Esophagus squamous epithelium (tissue), 5 donors: ENCODE data around the gene ABCB11. TPM values are rescaled to one million over a fixed set of nuclear protein-coding genes. Genes with fewer than 3 reads are reported as not detected.

Experiments used
- DNase-seq: peaks from one replicate; lab custom pipeline; 2025; lab: John Stamatoyannopoulos, UW
- H3K27ac ChIP-seq, 4 donors: fragments of 200-600 bp; sonication (generic); one replicate each; pipeline ENCODE4 v1.5.1; 2016 to 2019; ENCODE audit warnings: mild to moderate bottlenecking in 1 of 4
- H3K27me3 ChIP-seq, 4 donors: fragments of 200-600 bp; sonication (generic); 1 replicate in 3 of 4; 2 replicates in 1 of 4; pipeline versions ENCODE4 v1.5.1 to v1.6.0; 2017 to 2021; ENCODE audit warnings: antibody characterized with exemption in 1 of 4
- H3K36me3 ChIP-seq, 3 donors: fragments of 200-600 bp; sonication (generic); one replicate each; pipeline ENCODE4 v1.5.1; 2016 to 2019
- H3K4me1 ChIP-seq, 3 donors: fragments of 200-600 bp; sonication (generic); one replicate each; pipeline ENCODE4 v1.5.1; 2017 to 2019
- H3K4me3 ChIP-seq, 4 donors: fragments of 200-600 bp; sonication (generic); 1 replicate in 3 of 4; 2 replicates in 1 of 4; pipeline ENCODE4 v1.5.1; 2016 to 2019; ENCODE audit warnings: mild to moderate bottlenecking in 2 of 4, moderate library complexity in 1 of 4
- H3K9me3 ChIP-seq, 3 donors: fragments of 200-600 bp; sonication (generic); one replicate each; pipeline ENCODE4 v1.5.1; 2016 to 2019
- CTCF ChIP-seq, 6 experiments: fragments of 450-650 bp in 4 of 6; fragments of 200-600 bp in 2 of 6; sonication (generic) in 2 of 6; IDR thresholded peaks; one replicate each; pipeline ENCODE4 v1.5.1; 2016 to 2019; ENCODE audit warnings: antibody characterized with exemption in 6 of 6, mild to moderate bottlenecking in 4 of 6, moderate library complexity in 4 of 6
- POLR2A ChIP-seq, 4 donors: fragments of 450-650 bp; IDR thresholded peaks; one replicate each; pipeline ENCODE4 v1.6.1; 2017; ENCODE audit warnings: antibody characterized with exemption in 4 of 4, mild to moderate bottlenecking in 4 of 4, moderate library complexity in 3 of 4
- WGBS, 2 donors: methylation state at CpG; one replicate each; pipeline ENCODE4 v1.1.5; 2018; 5-methylcytosine and 5-hydroxymethylcytosine counted together
- intact Hi-C: fragments of 100-400 bp; cut with DNase I; formaldehyde crosslinking; loops from one replicate; pipeline ENCODE4 v1.15.0; 2022
- total RNA-seq, 4 donors: library from RNA; depleted of rRNA; stranded (reverse); fragments of >200 nt; gene quantifications; one replicate each; pipeline ENCODE4 v1.1.0, GENCODE V29; 2016
- donor health status: DM: yes; HTN: yes; CAD: no.

ABCB11 gene
- total RNA-seq, 4 donors from 2014 or later, result 0.18 to 0.68 TPM; not detected in 2

- intact Hi-C loops, result no loop called here
- H3K27me3 ChIP-seq, result peaks cover 0 to 24% (median 0%) of the 10 kb centered on the region in 4 donors
- H3K27ac ChIP-seq, result no peak overlapping the region
- H3K36me3 ChIP-seq, result no peaks in the 10 kb centered on the region
- H3K9me3 ChIP-seq, result peaks cover 0 to 3% (median 0%) of the 10 kb centered on the region in 3 donors
- H3K4me3 ChIP-seq, result no peak overlapping the region
- TF ChIP-seq POLR2A (IDR thresholded peaks at IDR 0.05) (no peak), CTCF (IDR thresholded peaks at IDR 0.05) (no peak)
- no peak for DNase-seq
- 74 to 75% methylated on average over 4 of the region's 4 CpGs for WGBS, 2 donors
- H3K4me1 ChIP-seq, result peaks cover 0 to 9% (median 4%) of the 10 kb centered on the region in 3 donors
Observed at GRCh38 chr2:168916331-168916675, 114.8 kb downstream of the ABCB11 start.

GRCh38 chr2:168915441-168916330, 115.4 kb downstream of the ABCB11 start:
- Histone ChIP-seq H3K27me3 (peaks cover 0 to 26% (median 0%) of the 10 kb centered on the region in 4 donors), H3K4me3 (no peak overlapping the region), H3K4me1 (peaks cover 0 to 9% (median 4%) of the 10 kb centered on the region in 3 donors), H3K36me3 (no peaks in the 10 kb centered on the region), H3K27ac (no peak overlapping the region), H3K9me3 (peaks cover 0 to 3% (median 0%) of the 10 kb centered on the region in 3 donors)
- no peak for DNase-seq
- WGBS, 2 donors, result 86 to 96% methylated on average over 3 of the region's 3 CpGs
- TF ChIP-seq POLR2A (IDR thresholded peaks at IDR 0.05) (no peak), CTCF (IDR thresholded peaks at IDR 0.05) (no peak)
- intact Hi-C loops, result no loop called here

- intact Hi-C loops, result no loop called here
- H3K36me3 ChIP-seq, result no peaks in the 10 kb centered on the region
- peaks cover 0 to 9% (median 4%) of the 10 kb centered on the region in 3 donors for H3K4me1 ChIP-seq
- TF ChIP-seq POLR2A (IDR thresholded peaks at IDR 0.05) (no peak), CTCF (IDR thresholded peaks at IDR 0.05) (no peak)
- WGBS, 2 donors, result 87 to 90% methylated on average over 2 to 3 of the region's 4 CpGs
- no peak overlapping the region for H3K27ac ChIP-seq
- no peak for DNase-seq
- H3K27me3 ChIP-seq, result peaks cover 0 to 33% (median 0%) of the 10 kb centered on the region in 4 donors
- peaks cover 0 to 3% (median 0%) of the 10 kb centered on the region in 3 donors for H3K9me3 ChIP-seq
- no peak overlapping the region for H3K4me3 ChIP-seq
Observed at GRCh38 chr2:168913495-168913894, 117.6 kb downstream of the ABCB11 start.

GRCh38 chr2:168912901-168913369, 118.2 kb downstream of the ABCB11 start:
- H3K27ac ChIP-seq, result no peak overlapping the region
- 15 to 35% methylated on average over 7 to 19 of the region's 21 CpGs for WGBS, 2 donors
- no peak for TF ChIP-seq POLR2A (IDR thresholded peaks at IDR 0.05)
- no peak for TF ChIP-seq CTCF (IDR thresholded peaks at IDR 0.05)
- peaks cover 0 to 9% (median 4%) of the 10 kb centered on the region in 3 donors for H3K4me1 ChIP-seq
- no peaks in the 10 kb centered on the region for H3K36me3 ChIP-seq
- H3K9me3 ChIP-seq, result peaks cover 0 to 3% (median 0%) of the 10 kb centered on the region in 3 donors
- H3K4me3 ChIP-seq, result peak overlapping the region in 1 of 4 donors; percentile 46
- intact Hi-C loops, result no loop called here
- H3K27me3 ChIP-seq, result peaks cover 0 to 33% (median 0%) of the 10 kb centered on the region in 4 donors
- no peak for DNase-seq

- peaks cover 0 to 3% (median 0%) of the 10 kb centered on the region in 3 donors for H3K9me3 ChIP-seq
- H3K27ac ChIP-seq, result no peak overlapping the region
- H3K4me1 ChIP-seq, result peaks cover 0 to 9% (median 4%) of the 10 kb centered on the region in 3 donors
- peaks cover 0 to 36% (median 0%) of the 10 kb centered on the region in 4 donors for H3K27me3 ChIP-seq
- H3K4me3 ChIP-seq, result no peak overlapping the region
- TF ChIP-seq CTCF (IDR thresholded peaks at IDR 0.05) (no peak), POLR2A (IDR thresholded peaks at IDR 0.05) (no peak)
- no peak for DNase-seq
- intact Hi-C loops, result no loop called here
- WGBS, 2 donors, result 38 to 51% methylated on average over 6 of the region's 6 CpGs
- H3K36me3 ChIP-seq, result no peaks in the 10 kb centered on the region
Observed at GRCh38 chr2:168912466-168912865, 118.7 kb downstream of the ABCB11 start.
